Nephron progenitor cell (in vitro differentiated cells): ENCODE data around the gene VIPR2.

ENCODE experiments used
- DNase-seq: peaks from one replicate; pipeline ENCODE4 v3.0.0; 2021
- H3K27ac Mint-ChIP-seq: 2 replicates; pipeline ENCODE4 v1.8.0; 2021; ENCODE audit warnings: mild to moderate bottlenecking, moderate library complexity, mixed read lengths
- H3K27me3 Mint-ChIP-seq: 2 replicates; pipeline ENCODE4 v1.8.0; 2021; ENCODE audit warnings: mild to moderate bottlenecking, low read depth, mixed read lengths; ENCODE audit not compliant: poor library complexity
- H3K36me3 Mint-ChIP-seq: 2 replicates; pipeline ENCODE4 v1.8.0; 2021; ENCODE audit warnings: low read depth, mixed read lengths
- H3K4me1 Mint-ChIP-seq: 2 replicates; pipeline ENCODE4 v1.8.0; 2021; ENCODE audit warnings: mixed read lengths
- H3K4me3 Mint-ChIP-seq: 2 replicates; pipeline ENCODE4 v1.8.0; 2021; ENCODE audit warnings: mild to moderate bottlenecking, moderate library complexity, mixed read lengths
- H3K9me3 Mint-ChIP-seq: 2 replicates; pipeline ENCODE4 v1.8.0; 2021; ENCODE audit warnings: mild to moderate bottlenecking, moderate library complexity, mixed read lengths
- TF ChIP-seq, protein P1 (sequence below): fragments of 200-600 bp; sonication (generic); IDR thresholded peaks from 2 replicates; pipeline ENCODE4 v1.5.0; 2021; ENCODE audit warnings: antibody characterized with exemption

VIPR2 gene

DNA sequence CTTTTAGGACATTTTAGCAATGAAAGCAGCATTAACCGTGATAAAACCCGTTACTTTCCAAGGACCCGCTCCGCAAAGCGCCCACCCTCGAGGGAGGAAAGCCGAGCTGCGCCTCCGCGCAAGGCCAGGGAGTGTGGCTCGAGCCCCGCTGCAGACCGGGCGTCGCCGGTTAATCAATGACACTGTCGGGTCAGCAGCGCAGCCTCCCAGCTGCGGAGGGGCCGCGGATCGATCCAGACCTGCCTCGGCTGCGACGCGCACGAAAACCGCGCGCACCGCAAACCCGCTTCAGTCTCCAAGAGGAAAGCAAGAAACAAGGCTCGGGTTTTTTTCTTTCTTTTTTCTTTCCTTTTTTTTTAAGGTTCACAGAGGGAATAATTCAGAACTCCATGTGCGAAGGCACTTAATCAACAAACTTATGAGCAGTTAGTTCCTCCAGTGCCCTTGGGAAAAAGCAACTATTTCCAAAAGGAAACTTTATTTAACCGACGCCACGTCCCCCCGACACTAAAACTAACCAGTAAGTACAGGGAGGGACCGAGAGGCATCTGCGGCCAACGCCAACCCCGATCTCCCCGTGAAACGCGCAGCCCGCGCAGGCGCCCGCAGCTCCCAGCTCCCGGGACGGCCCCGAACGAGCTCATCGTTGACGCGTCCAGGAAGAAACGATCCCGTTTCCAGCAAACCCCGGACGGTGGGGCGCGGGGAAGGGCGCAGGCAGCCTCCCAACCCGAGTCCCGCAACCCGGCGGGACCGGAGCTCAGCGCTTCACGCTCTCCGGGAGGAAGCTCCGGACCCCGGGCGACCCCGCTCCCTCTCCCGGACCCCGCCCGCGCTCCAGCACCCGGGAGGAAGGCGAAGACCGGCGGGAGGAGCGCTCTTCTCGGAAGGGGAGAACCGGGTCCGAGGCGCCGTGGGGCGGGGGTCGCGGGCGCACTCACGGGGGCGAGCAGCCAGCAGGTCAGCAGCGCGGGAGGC, 598 bp downstream of the VIPR2 start:
- H3K27ac Mint-ChIP-seq: no peak overlapping the region
- peak; percentile 65 for DNase-seq
- H3K27me3 Mint-ChIP-seq: peaks cover 46% of the 10 kb centered on the region
- peaks cover 29% of the 10 kb centered on the region for H3K4me1 Mint-ChIP-seq
- peaks cover 9% of the 10 kb centered on the region for H3K9me3 Mint-ChIP-seq
- H3K36me3 Mint-ChIP-seq: no peaks in the 10 kb centered on the region
- TF ChIP-seq, protein P1, sequence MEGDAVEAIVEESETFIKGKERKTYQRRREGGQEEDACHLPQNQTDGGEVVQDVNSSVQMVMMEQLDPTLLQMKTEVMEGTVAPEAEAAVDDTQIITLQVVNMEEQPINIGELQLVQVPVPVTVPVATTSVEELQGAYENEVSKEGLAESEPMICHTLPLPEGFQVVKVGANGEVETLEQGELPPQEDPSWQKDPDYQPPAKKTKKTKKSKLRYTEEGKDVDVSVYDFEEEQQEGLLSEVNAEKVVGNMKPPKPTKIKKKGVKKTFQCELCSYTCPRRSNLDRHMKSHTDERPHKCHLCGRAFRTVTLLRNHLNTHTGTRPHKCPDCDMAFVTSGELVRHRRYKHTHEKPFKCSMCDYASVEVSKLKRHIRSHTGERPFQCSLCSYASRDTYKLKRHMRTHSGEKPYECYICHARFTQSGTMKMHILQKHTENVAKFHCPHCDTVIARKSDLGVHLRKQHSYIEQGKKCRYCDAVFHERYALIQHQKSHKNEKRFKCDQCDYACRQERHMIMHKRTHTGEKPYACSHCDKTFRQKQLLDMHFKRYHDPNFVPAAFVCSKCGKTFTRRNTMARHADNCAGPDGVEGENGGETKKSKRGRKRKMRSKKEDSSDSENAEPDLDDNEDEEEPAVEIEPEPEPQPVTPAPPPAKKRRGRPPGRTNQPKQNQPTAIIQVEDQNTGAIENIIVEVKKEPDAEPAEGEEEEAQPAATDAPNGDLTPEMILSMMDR: no peak
- peak overlapping the region; percentile 80 for H3K4me3 Mint-ChIP-seq

DNA sequence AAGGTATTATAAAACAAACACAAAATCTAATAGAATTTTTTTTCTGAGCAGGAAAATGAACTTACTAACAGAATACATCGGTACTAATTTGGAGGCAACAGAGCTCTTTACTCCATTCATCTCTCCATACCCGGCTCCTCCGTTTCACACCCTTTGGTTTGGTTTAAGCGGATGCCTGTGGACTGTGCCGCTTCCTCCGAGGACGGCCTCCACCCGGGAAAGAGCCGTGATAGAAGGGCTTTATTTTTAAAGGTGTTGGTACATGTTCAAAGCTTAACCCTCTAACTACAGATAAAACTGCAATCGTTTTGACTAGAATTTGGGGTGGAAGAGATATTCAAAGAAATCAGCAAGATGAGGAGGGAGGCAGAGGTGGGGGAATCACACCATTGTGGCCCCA, 1.9 kb downstream of the VIPR2 start:
- Mint-ChIP-seq H3K4me3 (peak overlapping the region; percentile 33), H3K4me1 (peaks cover 29% of the 10 kb centered on the region), H3K27me3 (peaks cover 54% of the 10 kb centered on the region), H3K36me3 (no peaks in the 10 kb centered on the region), H3K27ac (no peak overlapping the region), H3K9me3 (peaks cover 20% of the 10 kb centered on the region)
- no peak for DNase-seq
- TF ChIP-seq, protein P1: no peak

DNA sequence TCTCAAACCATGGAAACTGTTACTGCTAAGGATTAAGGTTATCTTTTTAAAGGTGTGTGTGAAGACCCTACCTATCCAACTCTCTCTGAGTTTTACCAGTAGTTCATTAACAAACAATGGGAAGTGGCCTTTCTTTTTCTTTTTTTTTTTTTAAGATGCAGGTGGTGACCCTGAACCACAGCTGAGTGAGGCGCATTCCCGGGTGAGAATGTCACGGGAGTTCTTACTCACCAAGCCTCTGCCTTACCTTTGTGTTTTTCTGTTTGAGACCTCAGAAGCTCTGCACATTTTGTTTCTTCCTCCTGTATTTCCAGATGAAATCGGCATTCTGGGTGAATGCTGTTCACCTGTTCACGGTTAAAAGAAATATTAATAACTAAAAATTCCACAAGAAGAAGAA, 2.5 kb downstream of the VIPR2 start:
- no peak overlapping the region for H3K27ac Mint-ChIP-seq
- no peak overlapping the region for H3K4me3 Mint-ChIP-seq
- TF ChIP-seq, protein P1: no peak
- peaks cover 29% of the 10 kb centered on the region for H3K4me1 Mint-ChIP-seq
- DNase-seq: no peak
- no peaks in the 10 kb centered on the region for H3K36me3 Mint-ChIP-seq
- H3K9me3 Mint-ChIP-seq: peaks cover 20% of the 10 kb centered on the region
- H3K27me3 Mint-ChIP-seq: peaks cover 54% of the 10 kb centered on the region

DNA sequence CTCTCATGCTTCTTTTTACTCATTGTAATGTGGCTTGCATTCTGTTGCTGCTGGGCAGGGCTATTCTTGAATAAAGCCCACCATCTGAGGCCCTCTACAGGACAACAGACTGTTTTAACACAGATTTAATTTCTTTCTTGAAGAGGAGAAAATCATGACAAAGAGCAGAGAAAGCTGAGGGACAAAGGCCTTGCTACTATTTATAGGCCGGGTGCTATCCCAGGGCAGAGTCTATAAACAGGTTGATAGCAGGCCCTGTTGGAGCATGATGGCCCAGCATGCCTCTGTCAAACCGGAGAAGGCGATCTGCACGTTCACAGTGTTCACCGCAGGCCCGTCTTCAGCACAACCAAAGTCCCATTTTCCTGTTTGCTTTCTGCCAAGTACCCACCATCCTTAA, 3.0 kb downstream of the VIPR2 start:
- TF ChIP-seq, protein P1: no peak
- no peak for DNase-seq
- Mint-ChIP-seq H3K27me3 (peaks cover 54% of the 10 kb centered on the region), H3K36me3 (no peaks in the 10 kb centered on the region), H3K4me1 (peaks cover 30% of the 10 kb centered on the region), H3K9me3 (peaks cover 20% of the 10 kb centered on the region), H3K4me3 (no peak overlapping the region), H3K27ac (no peak overlapping the region)

DNA sequence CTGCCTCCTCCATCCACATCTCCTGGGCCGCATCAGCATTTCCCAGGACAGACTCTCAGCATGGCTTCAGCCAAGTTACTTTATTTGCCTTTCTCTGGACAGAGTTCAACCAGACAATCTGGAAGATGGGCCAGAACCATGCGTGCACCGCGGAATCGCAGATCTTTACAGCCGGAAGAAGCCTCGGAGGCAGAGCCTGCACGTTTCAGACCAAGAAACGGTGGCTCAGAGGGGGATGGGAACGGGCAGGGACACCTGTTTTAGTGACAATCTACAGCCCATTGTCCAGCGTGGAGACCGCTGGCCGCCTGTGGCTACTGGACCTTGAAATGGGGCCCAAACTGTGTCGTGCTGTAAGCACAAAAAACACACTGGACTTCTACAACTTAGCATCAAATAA, 3.5 kb downstream of the VIPR2 start:
- H3K27ac Mint-ChIP-seq: no peak overlapping the region
- H3K4me3 Mint-ChIP-seq: no peak overlapping the region
- peaks cover 20% of the 10 kb centered on the region for H3K9me3 Mint-ChIP-seq
- no peak for DNase-seq
- peaks cover 54% of the 10 kb centered on the region for H3K27me3 Mint-ChIP-seq
- no peaks in the 10 kb centered on the region for H3K36me3 Mint-ChIP-seq
- TF ChIP-seq, protein P1: no peak
- peaks cover 35% of the 10 kb centered on the region for H3K4me1 Mint-ChIP-seq
